H1 (cell line): Measurements from ENCODE around the gene GOLGA8S. TPM values are rescaled to one million over a fixed set of nuclear protein-coding genes. Genes with fewer than 3 reads are reported as not detected.

Source experiments
- CTCF ChIA-PET: fragments of 300-600 bp; sonication (Branson Sonifier 250); formaldehyde crosslinking; loops from one replicate; lab custom pipeline; 2021; ENCODE audit not compliant: partially characterized antibody; lab: Charles Lee
- POLR2A ChIA-PET: fragments of 300-600 bp; sonication (Branson Sonifier 250); formaldehyde crosslinking; loops from one replicate; lab custom pipeline; 2021; ENCODE audit warnings: inconsistent platforms; ENCODE audit not compliant: partially characterized antibody; lab: Charles Lee
- DNase-seq, 2 experiments: peaks; one replicate each; pipeline versions ENCODE4 v3.0.0 to v3.0.0-alpha.2; 2010 to 2022; ENCODE audit warnings: low spot score in 2 of 2, low read depth in 1 of 2, mixed read lengths in 1 of 2
- FAIRE-seq: peaks from 2 replicates; lab custom pipeline; 2011; peaks lifted over from hg19 to GRCh38; lab: Jason Lieb, UNC
- H2AFZ ChIP-seq: 2 replicates; pipeline ENCODE4 v1.8.1; 2012; ENCODE audit warnings: low read length, inconsistent platforms
- H2AK5ac ChIP-seq: 2 replicates; pipeline ENCODE4 v1.6.1; 2013; ENCODE audit warnings: low read depth, low read length
- H2BK120ac ChIP-seq: replicated peaks from 2 replicates; pipeline ENCODE3; 2013; ENCODE audit warnings: low read depth, low read length, inconsistent platforms
- H2BK12ac ChIP-seq: 2 replicates; pipeline ENCODE4 v1.6.1; 2013; ENCODE audit warnings: low read depth, low read length
- H2BK15ac ChIP-seq: 2 replicates; pipeline ENCODE4 v1.6.1; 2013; ENCODE audit warnings: low read length
- H2BK20ac ChIP-seq: 2 replicates; pipeline ENCODE4 v1.6.1; 2013; ENCODE audit warnings: low read length
- H2BK5ac ChIP-seq: 2 replicates; pipeline ENCODE4 v1.6.1; 2013; ENCODE audit warnings: low read depth, low read length
- H3K14ac ChIP-seq: 2 replicates; pipeline ENCODE4 v1.6.1; 2013; ENCODE audit warnings: inconsistent platforms; ENCODE audit not compliant: insufficient read length
- H3K18ac ChIP-seq: 2 replicates; pipeline ENCODE4 v1.6.1; 2013; ENCODE audit warnings: low read length; ENCODE audit errors: extremely low read depth
- H3K23ac ChIP-seq: 2 replicates; pipeline ENCODE4 v1.6.1; 2013; ENCODE audit warnings: inconsistent platforms; ENCODE audit not compliant: insufficient read length
- H3K23me2 ChIP-seq: 2 replicates; pipeline ENCODE4 v1.6.1; 2013; ENCODE audit warnings: low read depth, low read length
- H3K27ac ChIP-seq: 2 replicates; pipeline ENCODE4 v1.6.1; 2011; ENCODE audit warnings: low read depth, low read length, inconsistent platforms
- H3K27me3 ChIP-seq, 4 experiments: replicated peaks in 1 of 4; 1 replicate in 1 of 4; 2 replicates in 3 of 4; pipeline versions ENCODE4 v1.6.1 to v1.8.1; 2011 to 2013; ENCODE audit warnings: low read length in 3 of 4, mild to moderate bottlenecking in 3 of 4, inconsistent platforms in 2 of 4, mixed read lengths in 2 of 4, moderate library complexity in 1 of 4; ENCODE audit not compliant: control insufficient read depth in 3 of 4, insufficient read depth in 3 of 4; ENCODE audit errors: extremely low read depth in 1 of 4
- H3K36me3 ChIP-seq, 4 experiments: 2 replicates each; pipeline versions ENCODE4 v1.6.1 to v1.8.1; 2011 to 2013; ENCODE audit warnings: mild to moderate bottlenecking in 4 of 4, low read length in 3 of 4, moderate library complexity in 2 of 4, control low read depth in 1 of 4, inconsistent platforms in 1 of 4; ENCODE audit not compliant: insufficient read depth in 4 of 4, control insufficient read depth in 2 of 4
- H3K4ac ChIP-seq: replicated peaks from 2 replicates; pipeline ENCODE3; 2013; ENCODE audit warnings: low read length, low read depth, mixed read lengths, inconsistent platforms; ENCODE audit not compliant: insufficient read length
- H3K4me1 ChIP-seq, 4 experiments: replicated peaks in 1 of 4; 1 replicate in 1 of 4; 2 replicates in 3 of 4; pipeline versions ENCODE4 v1.6.1 to v1.8.1; 2011 to 2013; ENCODE audit warnings: low read length in 3 of 4, inconsistent platforms in 2 of 4, mixed read lengths in 1 of 4; ENCODE audit not compliant: insufficient read depth in 4 of 4, control insufficient read depth in 3 of 4
- H3K4me2 ChIP-seq, 2 experiments: 2 replicates each; pipeline versions ENCODE4 v1.6.1 to v1.8.1; 2011 to 2013; ENCODE audit warnings: low read depth in 2 of 2, low read length in 2 of 2, control low read depth in 1 of 2, inconsistent platforms in 1 of 2, mild to moderate bottlenecking in 1 of 2; ENCODE audit not compliant: insufficient read depth in 1 of 2
- H3K4me3 ChIP-seq, 4 experiments: fragments of 200-600, 300-600 bp in 1 of 4; sonication (generic), shearing (Covaris generic), sonication (Bioruptor Twin) in 1 of 4; 2 replicates each; pipeline versions ENCODE4 v1.5.1 to v1.8.1; 2011 to 2016; ENCODE audit warnings: low read length in 4 of 4, low read depth in 3 of 4, control low read depth in 2 of 4, inconsistent platforms in 2 of 4, mild to moderate bottlenecking in 2 of 4, mixed read lengths in 1 of 4, moderate library complexity in 1 of 4; ENCODE audit not compliant: insufficient read depth in 2 of 4; ENCODE audit errors: extremely low read depth in 1 of 4
- H3K56ac ChIP-seq: replicated peaks from 2 replicates; pipeline ENCODE3; 2013; ENCODE audit warnings: low read depth, mild to moderate bottlenecking, mixed read lengths, low read length, inconsistent platforms; ENCODE audit not compliant: insufficient read length
- H3K79me1 ChIP-seq: 2 replicates; pipeline ENCODE4 v1.6.1; 2013; ENCODE audit warnings: low read depth, low read length, control low read depth
- H3K79me2 ChIP-seq, 2 experiments: 2 replicates each; pipeline versions ENCODE4 v1.6.1 to v1.8.1; 2012 to 2013; ENCODE audit warnings: low read length in 2 of 2, mild to moderate bottlenecking in 2 of 2, inconsistent platforms in 1 of 2; ENCODE audit not compliant: insufficient read depth in 2 of 2, control insufficient read depth in 1 of 2
- H3K9ac ChIP-seq, 4 experiments: replicated peaks in 1 of 4; 1 replicate in 1 of 4; 2 replicates in 3 of 4; pipeline versions ENCODE4 v1.6.1 to v1.8.1; 2011 to 2013; ENCODE audit warnings: low read depth in 3 of 4, low read length in 3 of 4, control low read depth in 2 of 4, mild to moderate bottlenecking in 2 of 4, moderate library complexity in 2 of 4, inconsistent platforms in 1 of 4; ENCODE audit errors: extremely low read depth in 1 of 4
- H3K9me3 ChIP-seq, 2 experiments: 2 replicates each; pipeline versions ENCODE4 v1.6.1 to v1.8.1; 2012 to 2013; ENCODE audit warnings: mild to moderate bottlenecking in 2 of 2, moderate library complexity in 2 of 2, control low read depth in 1 of 2, inconsistent platforms in 1 of 2, low read depth in 1 of 2, low read length in 1 of 2, mixed read lengths in 1 of 2; ENCODE audit not compliant: insufficient read depth in 2 of 2
- H4K20me1 ChIP-seq, 2 experiments: replicated peaks in 1 of 2; 2 replicates each; pipeline versions ENCODE3 to v1.8.1; 2011 to 2013; ENCODE audit warnings: inconsistent platforms in 2 of 2, low read length in 2 of 2, mild to moderate bottlenecking in 1 of 2; ENCODE audit not compliant: insufficient read depth in 2 of 2, control insufficient read depth in 1 of 2
- H4K5ac ChIP-seq: 2 replicates; pipeline ENCODE4 v1.6.1; 2013; ENCODE audit warnings: low read length, low read depth, mixed read lengths, inconsistent platforms; ENCODE audit not compliant: insufficient read length
- H4K8ac ChIP-seq: 2 replicates; pipeline ENCODE4 v1.8.0; 2013; ENCODE audit warnings: mild to moderate bottlenecking, moderate library complexity, low read length, inconsistent platforms; ENCODE audit not compliant: insufficient read depth; ENCODE audit errors: extremely low read depth
- H4K91ac ChIP-seq: replicated peaks from 2 replicates; pipeline ENCODE3; 2013; ENCODE audit warnings: low read length, mixed read lengths, inconsistent platforms; ENCODE audit not compliant: insufficient read length
- ASH2L ChIP-seq: fragments of 200-600, 300-600 bp; sonication (generic); IDR thresholded peaks from one replicate; pipeline ENCODE4 v1.7.1; 2017; ENCODE audit warnings: low read length
- CTCF ChIP-seq, 3 experiments: IDR thresholded peaks; 1 replicate in 2 of 3; 2 replicates in 1 of 3; pipeline versions ENCODE4 v1.5.1 to v1.6.1; 2011; ENCODE audit warnings: low read length in 3 of 3, mild to moderate bottlenecking in 3 of 3, inconsistent platforms in 2 of 3, low read depth in 1 of 3, moderate library complexity in 1 of 3; ENCODE audit not compliant: insufficient read depth in 1 of 3; ENCODE audit errors: control extremely low read depth in 1 of 3
- NRF1 ChIP-seq: IDR thresholded peaks from 2 replicates; pipeline ENCODE4 v1.6.1; 2011; ENCODE audit warnings: mild to moderate bottlenecking, low read depth, low read length, improper control_type of control experiment
- RFX5 ChIP-seq: IDR thresholded peaks from 2 replicates; pipeline ENCODE4 v1.6.1; 2011; ENCODE audit warnings: low read depth, low read length, improper control_type of control experiment, borderline replicate concordance
- SRF ChIP-seq: IDR thresholded peaks from 2 replicates; pipeline ENCODE4 v1.6.1; 2011; ENCODE audit warnings: mild to moderate bottlenecking, low read depth, low read length, moderate library complexity
- WGBS, 2 experiments: shearing (Covaris generic) in 1 of 2; methylation state at CpG; one replicate each; pipeline versions ENCODE4 v1.1.6 to v1.1.7; 2013 to 2015; ENCODE audit warnings: low lambda C conversion rate in 2 of 2, mixed read lengths in 2 of 2, inconsistent platforms in 1 of 2, low coverage in 1 of 2, missing lambda C conversion rate in 1 of 2; ENCODE audit not compliant: insufficient replicate concordance in 2 of 2, insufficient coverage in 1 of 2, insufficient read length in 1 of 2; ENCODE audit errors: extremely low coverage in 1 of 2, missing lambda C conversion rate in 1 of 2; 5-methylcytosine and 5-hydroxymethylcytosine counted together
- polyA plus RNA-seq, 7 experiments: library from polyadenylated mRNA; depleted of rRNA in 3 of 7; stranded (reverse) in 5 of 7; unstranded in 2 of 7; fragments of >200 nt in 5 of 7; fragments of 200-250 nt in 2 of 7; gene quantifications; 1 replicate in 5 of 7; 2 replicates in 1 of 7; 4 replicates in 1 of 7; pipeline versions ENCODE4 v1.2.1 to v1.2.3, GENCODE V29; 2011 to 2013; ENCODE audit warnings: missing spikeins in 2 of 7, mixed read lengths in 2 of 7
- total RNA-seq: library from RNA; stranded (reverse); fragmentation: NEBNext Ultra II Directional; extraction: Animal tissue kit (Norgen Biotek cat#: 25700); gene quantifications from 2 replicates; pipeline ENCODE4 v1.2.1, GENCODE V29; 2021

The GOLGA8S gene
- total and polyA plus RNA-seq, 2 of the 8 experiments (the other 6 are each of a cell fraction or from before 2014, with no cell fraction given): 0.05 to 0.17 TPM

GRCh38 chr15:23403550-23403949, 49.0 kb downstream of the GOLGA8S start:
- Histone ChIP-seq H2AFZ (no peak overlapping the region), H3K79me1 (no peaks in the 10 kb centered on the region), H3K18ac (no peak overlapping the region), H3K4me1 (no peaks in the 10 kb centered on the region), H3K36me3 (no peaks in the 10 kb centered on the region), H3K23me2 (no peaks in the 10 kb centered on the region), H3K4me2 (no peak overlapping the region), H4K5ac (no peak overlapping the region), H3K27ac (no peak overlapping the region), H2BK15ac (no peak overlapping the region), H2BK20ac (no peak overlapping the region), H3K14ac (no peak overlapping the region), H2BK5ac (no peak overlapping the region), H4K91ac (no peak overlapping the region), H4K20me1 (no peaks in the 10 kb centered on the region), H2BK12ac (no peak overlapping the region), H3K4me3 (no peak overlapping the region), H3K4ac (no peak overlapping the region), H4K8ac (no peak overlapping the region), H3K27me3 (no peaks in the 10 kb centered on the region)
- POLR2A ChIA-PET: no interaction called here
- no peak for FAIRE-seq
- 71% methylated on average over 4 of the region's 4 CpGs; no CpG with 5 or more reads in 1 of the 2 experiments for WGBS, 2 experiments
- TF ChIP-seq RFX5 (no peak), CTCF (IDR thresholded peaks at IDR 0.05; ENCODE audit: control extremely low read depth in 1 of 3, insufficient read depth in 1 of 3, low read depth in 1 of 3, low read length in 3 of 3) (no peak), SRF (no peak), ASH2L (no peak), NRF1 (no peak)
- TF ChIP-seq, all 59 proteins: peak for 0
- H3K23ac ChIP-seq: no peak overlapping the region
- H3K56ac ChIP-seq: no peak overlapping the region
- peaks cover 8 to 29% of the 10 kb centered on the region in 2 experiments; a peak in 3 of 4 replicates for H3K9me3 ChIP-seq
- CTCF ChIA-PET: no interaction called here
- no peaks in the 10 kb centered on the region for H3K79me2 ChIP-seq
- no peak overlapping the region for H2AK5ac ChIP-seq
- H2BK120ac ChIP-seq: no peak overlapping the region
- H3K9ac ChIP-seq: no peak overlapping the region
- DNase-seq: no peak
